ENCODE data around the gene DSCAML1. TPM values are rescaled to one million over a fixed set of nuclear protein-coding genes. Genes with fewer than 3 reads are reported as not detected.

DSCAML1 gene
- total and polyA plus RNA-seq, 2 of the 8 experiments (the other 6 are each of a cell fraction or from before 2014, with no cell fraction given) = 0.19 to 0.24 TPM

DNA sequence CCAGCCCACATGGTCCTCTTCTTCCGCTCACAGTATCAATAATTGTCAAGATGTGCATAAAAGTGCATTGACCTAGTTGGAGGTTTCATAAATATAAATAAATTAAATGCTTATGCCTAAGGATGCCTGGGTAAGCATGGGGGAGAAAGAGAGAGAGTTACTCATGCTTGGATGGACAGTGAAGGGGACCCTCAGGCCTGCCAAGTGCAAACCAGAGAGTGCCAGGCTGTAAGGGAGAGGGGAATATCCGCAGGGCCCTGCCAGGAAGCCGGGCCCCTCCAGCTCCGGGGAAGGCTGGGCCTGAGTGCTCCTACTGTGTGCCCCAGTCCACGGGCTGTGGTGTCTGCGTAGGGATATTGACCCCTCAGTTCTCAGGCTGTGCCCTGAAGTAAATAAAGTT is 214.6 kb downstream of the DSCAML1 start (continued):
- TF ChIP-seq PHF8 (conservative IDR thresholded peaks at IDR 0.05; ENCODE audit: low read depth, low read length) (no peak), CBX8 (IDR thresholded peaks at IDR 0.05; ENCODE audit: borderline replicate concordance, low read depth, low read length) (no peak), JUND (IDR thresholded peaks at IDR 0.05; ENCODE audit: low read length) (no peak), YY1 (IDR thresholded peaks at IDR 0.05; ENCODE audit: low read depth, low read length) (no peak), CTBP2 (IDR thresholded peaks at IDR 0.05; ENCODE audit: borderline replicate concordance, insufficient read depth, insufficient read length, low read length) (no peak)

Measured in H1 (cell line).